GM11168 (cell line): ENCODE data around the gene MS4A3.
"Not testable (repeated sequence)": the region's sequence is repeated elsewhere in the genome, so short reads cannot be mapped to it uniquely, and the experiment has no call there.

Experiments
- in situ Hi-C: fragments of 300-500 bp; cut with MboI; formaldehyde crosslinking; loops from one replicate; pipeline ENCODE4 v1.12.0; 2022; ENCODE audit warnings: low sequenced_read_pairs; ENCODE audit not compliant: unreplicated experiment

Gene MS4A3

DNA sequence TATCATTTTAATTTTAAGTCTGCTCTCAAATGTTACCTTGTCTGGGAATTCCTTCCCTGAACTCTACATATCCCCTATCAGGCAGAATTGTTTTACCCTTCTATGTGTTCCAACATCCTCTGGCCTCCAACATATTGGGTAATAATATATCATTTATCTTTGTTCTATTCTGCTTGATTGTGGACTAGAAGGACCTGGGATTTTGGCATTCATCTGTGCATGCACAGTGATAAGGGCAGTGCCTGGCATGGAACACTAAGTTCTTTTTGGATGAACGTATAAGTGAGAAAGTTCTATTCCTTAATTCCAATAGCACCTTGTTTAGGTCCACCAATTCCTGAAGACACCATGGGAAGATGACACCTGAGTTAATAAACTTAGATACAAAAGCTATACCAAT, 30.8 kb downstream of the MS4A3 start:
- in situ Hi-C loops = no loop called here

DNA sequence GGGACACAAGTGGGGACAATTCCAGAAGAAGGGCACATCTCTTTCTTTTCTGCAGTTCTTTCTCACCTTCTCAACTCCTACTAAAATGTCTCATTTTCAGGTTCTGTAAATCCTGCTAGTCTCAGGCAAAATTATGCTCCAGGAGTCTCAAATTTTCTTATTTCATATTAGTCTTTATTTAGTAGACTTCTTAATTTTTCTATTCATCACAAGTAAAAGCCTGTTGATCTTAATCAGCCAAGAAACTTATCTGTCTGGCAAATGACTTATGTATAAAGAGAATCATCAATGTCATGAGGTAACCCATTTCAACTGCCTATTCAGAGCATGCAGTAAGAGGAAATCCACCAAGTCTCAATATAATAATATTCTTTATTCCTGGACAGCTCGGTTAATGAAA, 31.9 kb downstream of the MS4A3 start, which contains the start of gene MS4A2:
Gene MS4A2 (plus strand): TSS at position 301 of the 400 bp plus-strand sequence. CDS start 102 bp downstream, outside the sequence.
- in situ Hi-C loops = no loop called here

GRCh38 chr11:60095477-60096120, 39.1 kb downstream of the MS4A3 start:
- in situ Hi-C loops = no loop called here

DNA sequence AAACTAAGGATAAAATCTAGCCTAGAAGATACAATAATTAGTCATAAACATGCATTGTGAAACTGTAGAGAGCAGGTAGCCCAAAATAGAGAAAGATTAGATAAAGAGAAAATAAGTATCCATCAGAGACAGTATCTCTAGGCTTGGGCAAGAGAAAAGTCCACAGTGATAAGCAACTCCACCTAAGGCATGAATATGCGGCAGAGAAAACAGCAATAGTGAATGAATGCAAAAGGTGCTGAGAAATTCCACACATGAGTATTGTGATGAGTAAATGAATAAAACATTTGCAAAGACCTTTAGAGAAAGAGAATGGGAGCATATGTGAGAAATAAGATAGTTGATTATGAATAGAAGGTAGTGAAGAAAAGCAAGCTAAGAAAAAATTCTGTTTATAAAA, 40.7 kb downstream of the MS4A3 start:
- in situ Hi-C loops = no loop called here

GRCh38 chr11:60098508-60098907, 42.0 kb downstream of the MS4A3 start:
- in situ Hi-C loops = no loop called here

GRCh38 chr11:60100516-60100915, 44.1 kb downstream of the MS4A3 start:
- in situ Hi-C loops = no loop called here

- in situ Hi-C loops = not testable (repeated sequence)
Observed at GRCh38 chr11:60101368-60101767, 44.9 kb downstream of the MS4A3 start.

DNA sequence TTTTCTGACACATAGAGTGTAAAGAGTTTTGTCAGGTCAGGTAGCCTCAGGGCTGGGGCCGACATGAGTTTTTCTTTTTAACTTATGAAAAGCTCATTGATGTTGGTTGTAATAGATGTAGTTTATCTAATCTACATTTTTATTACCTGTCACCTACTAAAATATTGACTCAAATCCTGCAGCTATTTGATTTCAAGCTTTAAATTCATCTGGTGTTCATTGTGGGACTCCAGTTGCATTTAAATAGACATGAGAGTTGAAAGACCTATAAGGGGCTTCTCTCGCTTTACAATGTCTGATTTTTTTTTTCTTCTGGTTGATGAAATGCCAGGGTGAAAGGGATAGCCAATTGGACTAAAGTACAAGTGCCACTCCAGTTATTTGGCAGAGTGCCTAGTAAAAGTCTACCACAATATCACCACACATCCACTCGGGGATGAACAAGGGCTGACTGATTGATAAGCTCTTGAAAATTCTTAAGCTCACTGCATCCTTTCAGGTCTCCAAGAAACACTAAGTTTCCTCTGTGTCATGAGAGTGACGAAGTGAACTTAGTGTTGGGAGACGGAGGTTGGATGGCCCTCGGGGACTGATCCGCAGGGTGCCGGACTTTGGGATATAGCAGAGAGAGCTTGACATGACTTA, 48.1 kb downstream of the MS4A3 start:
- in situ Hi-C loops = not testable (repeated sequence)

- in situ Hi-C loops = not testable (repeated sequence)
Observed at GRCh38 chr11:60108631-60109030, 52.2 kb downstream of the MS4A3 start.

GRCh38 chr11:60111793-60112192, 55.3 kb downstream of the MS4A3 start:
- in situ Hi-C loops = no loop called here

DNA sequence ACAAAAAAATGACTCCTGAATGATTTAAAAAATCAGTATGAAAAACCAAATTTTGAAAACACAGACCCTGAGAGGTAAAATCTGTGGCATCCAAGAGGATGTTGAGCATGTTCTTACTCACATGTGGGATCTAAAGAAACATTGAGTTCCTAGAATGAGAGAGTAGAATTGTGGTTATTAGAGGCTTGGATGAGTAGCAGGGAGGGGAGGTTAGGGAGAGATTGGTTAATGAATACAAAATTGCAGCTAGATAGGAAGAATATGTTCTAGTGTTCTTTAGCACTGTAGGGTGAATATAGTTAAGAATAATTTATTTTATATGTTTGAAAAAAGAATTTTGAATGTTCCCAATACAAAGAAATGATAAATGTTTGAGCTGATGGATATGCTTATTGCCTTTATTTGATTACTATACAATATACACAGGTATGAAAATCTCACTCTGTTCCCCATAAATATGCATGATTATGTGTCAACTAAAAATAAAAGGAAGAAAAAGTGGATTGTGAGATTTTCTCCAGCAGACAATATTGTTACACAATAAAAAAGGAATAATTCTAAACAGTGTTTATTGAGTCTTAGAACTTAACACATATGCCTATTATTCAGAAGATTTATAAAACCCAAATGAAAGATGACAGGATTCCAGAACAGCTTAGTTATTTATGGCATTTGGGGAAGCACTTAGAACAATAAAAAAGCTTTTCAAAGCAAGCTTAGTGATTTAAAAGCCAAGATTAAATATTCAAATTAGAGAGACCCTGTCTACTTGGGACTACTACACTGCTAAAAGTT, 60.7 kb downstream of the MS4A3 start:
- in situ Hi-C loops = no loop called here

- in situ Hi-C loops = no loop called here
Observed at GRCh38 chr11:60118338-60118737, 61.9 kb downstream of the MS4A3 start.

DNA sequence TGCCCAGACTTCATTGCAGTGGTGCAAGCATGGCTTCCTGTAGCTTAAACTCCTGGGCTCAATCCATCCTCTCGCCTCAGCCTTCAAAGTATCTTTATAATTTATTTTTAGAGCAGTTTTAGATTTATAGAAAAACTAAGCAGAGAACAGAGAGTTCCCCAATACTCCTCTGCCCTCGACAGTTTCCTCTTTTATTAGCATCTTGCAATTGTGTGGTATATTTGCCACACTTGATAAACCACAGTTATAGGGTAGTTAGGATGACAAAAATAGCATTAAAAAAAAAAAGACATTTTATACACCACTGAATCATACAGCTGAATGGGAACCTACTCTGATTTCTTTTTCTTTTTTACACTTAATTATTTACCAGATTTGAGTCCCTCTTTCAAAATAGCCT, 63.2 kb downstream of the MS4A3 start:
- in situ Hi-C loops = no loop called here
